Measurements from ENCODE around the gene E2F8. TPM values are rescaled to one million over a fixed set of nuclear protein-coding genes. Genes with fewer than 3 reads are reported as not detected.

E2F8 gene
- polyA plus RNA-seq, 1 donor from 2014 or later = 0.07 TPM

DNA sequence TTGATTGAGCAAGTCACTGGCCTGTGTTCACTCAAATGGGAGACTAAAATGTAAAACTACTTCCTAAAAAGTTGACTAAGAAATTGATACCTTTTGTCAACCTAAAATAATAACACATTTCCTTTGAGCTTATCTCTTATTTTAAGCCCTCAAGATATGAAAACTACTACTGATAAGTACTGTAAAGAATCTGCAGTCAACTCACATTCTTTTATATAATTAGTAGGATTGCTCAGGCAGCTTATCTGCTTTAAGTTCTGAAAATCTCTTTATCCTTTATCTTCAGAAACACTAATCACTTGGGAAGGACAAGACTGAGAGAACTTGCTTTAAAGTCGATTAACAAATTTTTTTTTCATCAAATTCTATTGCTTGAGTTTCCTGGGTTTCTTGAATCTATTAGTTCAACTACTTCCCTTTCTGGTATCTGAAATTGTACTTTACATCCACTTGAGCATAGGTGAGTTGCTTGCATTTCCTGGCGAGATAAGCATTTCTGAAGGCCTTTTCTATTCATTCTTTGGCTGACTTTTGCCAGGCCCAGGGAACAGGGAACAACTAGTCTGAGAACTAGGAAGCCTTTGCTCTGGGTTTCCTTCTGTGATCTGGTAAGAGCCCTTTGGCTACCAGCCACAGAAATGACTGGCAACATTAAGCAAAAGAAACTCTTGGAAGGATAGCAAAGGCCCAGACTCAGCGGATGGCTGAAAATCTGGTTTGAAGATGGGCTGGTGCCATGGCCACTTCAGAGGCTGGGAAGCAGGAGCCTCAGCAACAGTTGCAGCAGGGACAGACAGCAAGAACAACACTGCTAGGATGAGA lies 19.6 kb downstream of the E2F8 start:
- H3K9me3 ChIP-seq (ENCODE audit: low read length) = no peaks in the 10 kb centered on the region
- H3K4me3 ChIP-seq (ENCODE audit: low read length) = no peak overlapping the region
- H3K27ac ChIP-seq (ENCODE audit: low read length) = no peak overlapping the region
- no peaks in the 10 kb centered on the region for H3K79me2 ChIP-seq (replicated peaks; ENCODE audit: insufficient read depth, low read length)
- H3F3A ChIP-seq (ENCODE audit: insufficient read depth, low read length, poor library complexity, severe bottlenecking) = no peaks in the 10 kb centered on the region
- TF ChIP-seq TAF1 (IDR thresholded peaks at IDR 0.05; ENCODE audit: low read depth) = no peak
- no peak for TF ChIP-seq MXI1 (conservative IDR thresholded peaks at IDR 0.05; ENCODE audit: poor library complexity, severe bottlenecking)
- TF ChIP-seq, protein P1, sequence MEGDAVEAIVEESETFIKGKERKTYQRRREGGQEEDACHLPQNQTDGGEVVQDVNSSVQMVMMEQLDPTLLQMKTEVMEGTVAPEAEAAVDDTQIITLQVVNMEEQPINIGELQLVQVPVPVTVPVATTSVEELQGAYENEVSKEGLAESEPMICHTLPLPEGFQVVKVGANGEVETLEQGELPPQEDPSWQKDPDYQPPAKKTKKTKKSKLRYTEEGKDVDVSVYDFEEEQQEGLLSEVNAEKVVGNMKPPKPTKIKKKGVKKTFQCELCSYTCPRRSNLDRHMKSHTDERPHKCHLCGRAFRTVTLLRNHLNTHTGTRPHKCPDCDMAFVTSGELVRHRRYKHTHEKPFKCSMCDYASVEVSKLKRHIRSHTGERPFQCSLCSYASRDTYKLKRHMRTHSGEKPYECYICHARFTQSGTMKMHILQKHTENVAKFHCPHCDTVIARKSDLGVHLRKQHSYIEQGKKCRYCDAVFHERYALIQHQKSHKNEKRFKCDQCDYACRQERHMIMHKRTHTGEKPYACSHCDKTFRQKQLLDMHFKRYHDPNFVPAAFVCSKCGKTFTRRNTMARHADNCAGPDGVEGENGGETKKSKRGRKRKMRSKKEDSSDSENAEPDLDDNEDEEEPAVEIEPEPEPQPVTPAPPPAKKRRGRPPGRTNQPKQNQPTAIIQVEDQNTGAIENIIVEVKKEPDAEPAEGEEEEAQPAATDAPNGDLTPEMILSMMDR (IDR thresholded peaks at IDR 0.05; ENCODE audit: poor library complexity, severe bottlenecking) = no peak
- no peak for TF ChIP-seq SMC3 (conservative IDR thresholded peaks at IDR 0.05; ENCODE audit: poor library complexity)
- no peak for TF ChIP-seq EP300 (conservative IDR thresholded peaks at IDR 0.05; ENCODE audit: poor library complexity, severe bottlenecking)
- TF ChIP-seq EZH2 (IDR thresholded peaks at IDR 0.05; ENCODE audit: borderline replicate concordance, insufficient read depth, low read length, poor library complexity, severe bottlenecking) = no peak
- TF ChIP-seq, protein P2, sequence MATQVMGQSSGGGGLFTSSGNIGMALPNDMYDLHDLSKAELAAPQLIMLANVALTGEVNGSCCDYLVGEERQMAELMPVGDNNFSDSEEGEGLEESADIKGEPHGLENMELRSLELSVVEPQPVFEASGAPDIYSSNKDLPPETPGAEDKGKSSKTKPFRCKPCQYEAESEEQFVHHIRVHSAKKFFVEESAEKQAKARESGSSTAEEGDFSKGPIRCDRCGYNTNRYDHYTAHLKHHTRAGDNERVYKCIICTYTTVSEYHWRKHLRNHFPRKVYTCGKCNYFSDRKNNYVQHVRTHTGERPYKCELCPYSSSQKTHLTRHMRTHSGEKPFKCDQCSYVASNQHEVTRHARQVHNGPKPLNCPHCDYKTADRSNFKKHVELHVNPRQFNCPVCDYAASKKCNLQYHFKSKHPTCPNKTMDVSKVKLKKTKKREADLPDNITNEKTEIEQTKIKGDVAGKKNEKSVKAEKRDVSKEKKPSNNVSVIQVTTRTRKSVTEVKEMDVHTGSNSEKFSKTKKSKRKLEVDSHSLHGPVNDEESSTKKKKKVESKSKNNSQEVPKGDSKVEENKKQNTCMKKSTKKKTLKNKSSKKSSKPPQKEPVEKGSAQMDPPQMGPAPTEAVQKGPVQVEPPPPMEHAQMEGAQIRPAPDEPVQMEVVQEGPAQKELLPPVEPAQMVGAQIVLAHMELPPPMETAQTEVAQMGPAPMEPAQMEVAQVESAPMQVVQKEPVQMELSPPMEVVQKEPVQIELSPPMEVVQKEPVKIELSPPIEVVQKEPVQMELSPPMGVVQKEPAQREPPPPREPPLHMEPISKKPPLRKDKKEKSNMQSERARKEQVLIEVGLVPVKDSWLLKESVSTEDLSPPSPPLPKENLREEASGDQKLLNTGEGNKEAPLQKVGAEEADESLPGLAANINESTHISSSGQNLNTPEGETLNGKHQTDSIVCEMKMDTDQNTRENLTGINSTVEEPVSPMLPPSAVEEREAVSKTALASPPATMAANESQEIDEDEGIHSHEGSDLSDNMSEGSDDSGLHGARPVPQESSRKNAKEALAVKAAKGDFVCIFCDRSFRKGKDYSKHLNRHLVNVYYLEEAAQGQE (IDR thresholded peaks at IDR 0.05; ENCODE audit: borderline replicate concordance) = no peak
- H3K9me2 ChIP-seq (ENCODE audit: insufficient read depth, low read length) = no peaks in the 10 kb centered on the region
- no peak overlapping the region for H2AFZ ChIP-seq (ENCODE audit: low read depth, low read length)
- no peaks in the 10 kb centered on the region for H3K36me3 ChIP-seq (ENCODE audit: insufficient read depth, low read length)
- no peak overlapping the region for H3K4me2 ChIP-seq (ENCODE audit: low read length)
- no peak overlapping the region for H3K9ac ChIP-seq (ENCODE audit: low read length)
- no peaks in the 10 kb centered on the region for H3K27me3 ChIP-seq (ENCODE audit: insufficient read depth, low read depth, low read length)
- no peaks in the 10 kb centered on the region for H4K20me1 ChIP-seq (ENCODE audit: insufficient read depth)

DNA sequence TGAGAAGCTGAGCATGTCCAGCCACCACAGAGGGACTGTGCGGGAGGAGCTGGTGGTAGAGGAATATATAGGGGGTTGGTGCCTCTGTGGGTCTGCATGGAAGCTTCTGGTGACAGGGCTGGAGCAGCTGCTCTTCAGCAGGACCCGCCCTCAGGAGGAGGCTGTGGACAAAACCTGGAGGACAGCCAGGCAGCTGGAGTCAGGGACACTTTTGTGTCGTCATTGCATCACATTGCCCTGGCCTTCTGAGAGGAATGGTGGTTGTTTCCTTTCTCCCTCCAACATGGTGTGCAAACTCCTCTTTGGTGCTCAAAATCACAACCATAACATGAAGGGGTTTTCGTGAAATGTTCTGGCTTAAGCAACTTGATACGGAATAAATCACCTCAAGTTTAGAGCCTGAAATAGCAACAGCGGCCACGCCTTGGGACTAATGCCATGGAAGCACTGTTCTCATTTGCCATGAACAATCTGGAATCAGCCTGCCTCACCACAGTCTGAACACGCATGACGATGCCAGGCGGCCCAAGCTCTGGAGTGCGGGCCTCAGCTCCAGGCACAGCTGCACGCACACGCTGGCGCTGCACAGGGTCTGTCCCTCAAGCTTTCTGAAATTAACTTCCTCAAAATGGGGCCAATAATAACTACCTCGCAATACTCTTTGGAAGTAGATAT lies 21.8 kb downstream of the E2F8 start:
- Histone ChIP-seq H2AFZ (ENCODE audit: low read depth, low read length) (no peak overlapping the region), H3K4me3 (ENCODE audit: low read length) (no peak overlapping the region), H4K20me1 (ENCODE audit: insufficient read depth) (no peaks in the 10 kb centered on the region), H3F3A (ENCODE audit: insufficient read depth, low read length, poor library complexity, severe bottlenecking) (no peaks in the 10 kb centered on the region), H3K4me2 (ENCODE audit: low read length) (no peak overlapping the region), H3K9ac (ENCODE audit: low read length) (no peak overlapping the region), H3K36me3 (ENCODE audit: insufficient read depth, low read length) (no peaks in the 10 kb centered on the region), H3K27me3 (ENCODE audit: insufficient read depth, low read depth, low read length) (no peaks in the 10 kb centered on the region), H3K9me3 (ENCODE audit: low read length) (no peaks in the 10 kb centered on the region), H3K27ac (ENCODE audit: low read length) (no peak overlapping the region), H3K9me2 (ENCODE audit: insufficient read depth, low read length) (no peaks in the 10 kb centered on the region), H3K79me2 (replicated peaks; ENCODE audit: insufficient read depth, low read length) (no peaks in the 10 kb centered on the region)
- TF ChIP-seq, protein P2 (IDR thresholded peaks at IDR 0.05; ENCODE audit: borderline replicate concordance) = no peak
- no peak for TF ChIP-seq POLR2AphosphoS5 (IDR thresholded peaks at IDR 0.05)
- TF ChIP-seq MXI1 (conservative IDR thresholded peaks at IDR 0.05; ENCODE audit: poor library complexity, severe bottlenecking) = no peak
- no peak for TF ChIP-seq SMC3 (conservative IDR thresholded peaks at IDR 0.05; ENCODE audit: poor library complexity)
- TF ChIP-seq EP300 (conservative IDR thresholded peaks at IDR 0.05; ENCODE audit: poor library complexity, severe bottlenecking) = no peak
- TF ChIP-seq, protein P1 (IDR thresholded peaks at IDR 0.05; ENCODE audit: poor library complexity, severe bottlenecking) = no peak
- TF ChIP-seq RAD21 (conservative IDR thresholded peaks at IDR 0.05) = no peak

Measured in neural cell (in vitro differentiated cells).